LNCaP clone FGC (cell line): ENCODE measurements around the gene WDR90.
"Not testable (repeated sequence)": the region's sequence is repeated elsewhere in the genome, so short reads cannot be mapped to it uniquely, and the experiment has no call there.

Experiments
- DNase-seq: peaks from one replicate; pipeline ENCODE4 v3.0.0-alpha.2; 2011; ENCODE audit warnings: low read depth
- H3K4me3 ChIP-seq: 2 replicates; pipeline ENCODE4 v1.5.1; 2011; ENCODE audit warnings: mild to moderate bottlenecking, low read depth, low read length, control low read depth
- CTCF ChIP-seq: IDR thresholded peaks from 2 replicates; pipeline ENCODE4 v1.5.1; 2012; ENCODE audit warnings: mild to moderate bottlenecking; ENCODE audit not compliant: control insufficient read depth, insufficient read depth; ENCODE audit errors: extremely low read depth

WDR90 gene

GRCh38 chr16:712740-713250, 63.6 kb downstream of the WDR90 start:
- H3K4me3 ChIP-seq, DNase-seq: not testable (repeated sequence)
- TF ChIP-seq CTCF = peak; percentile 43

- TF ChIP-seq CTCF = no peak
- H3K4me3 ChIP-seq = peak overlapping the region; percentile 42; the same call in 1 of the 2 replicates
- no peak for DNase-seq
Observed at GRCh38 chr16:714079-714478, 64.9 kb downstream of the WDR90 start.

- peak within 1 kb of the TSS; percentile 69 for H3K4me3 ChIP-seq
- no peak for DNase-seq
- no peak for TF ChIP-seq CTCF
Observed at GRCh38 chr16:714558-715476, 65.7 kb downstream of the WDR90 start, which contains the start of gene METRN. METRN (plus strand) TSS chr16:715118; CDS start chr16:715290, 172 bp downstream.

GRCh38 chr16:715477-716199, 66.5 kb downstream of the WDR90 start:
- peak; percentile 52 for TF ChIP-seq CTCF
- DNase-seq = no peak
- H3K4me3 ChIP-seq = peak overlapping the region; percentile 69

GRCh38 chr16:716200-716568, 67.0 kb downstream of the WDR90 start:
- no peak for DNase-seq
- no peak for TF ChIP-seq CTCF
- peak overlapping the region; percentile 69 for H3K4me3 ChIP-seq

- DNase-seq = no peak
- TF ChIP-seq CTCF = no peak
- H3K4me3 ChIP-seq = peak overlapping the region; percentile 69
Observed at GRCh38 chr16:716768-717325, 67.7 kb downstream of the WDR90 start.
